Measurements from ENCODE around the gene MITF. TPM values are rescaled to one million over a fixed set of nuclear protein-coding genes. Genes with fewer than 3 reads are reported as not detected.

MITF gene
- total RNA-seq, 1 donor from 2014 or later, result 57.7 TPM

DNA sequence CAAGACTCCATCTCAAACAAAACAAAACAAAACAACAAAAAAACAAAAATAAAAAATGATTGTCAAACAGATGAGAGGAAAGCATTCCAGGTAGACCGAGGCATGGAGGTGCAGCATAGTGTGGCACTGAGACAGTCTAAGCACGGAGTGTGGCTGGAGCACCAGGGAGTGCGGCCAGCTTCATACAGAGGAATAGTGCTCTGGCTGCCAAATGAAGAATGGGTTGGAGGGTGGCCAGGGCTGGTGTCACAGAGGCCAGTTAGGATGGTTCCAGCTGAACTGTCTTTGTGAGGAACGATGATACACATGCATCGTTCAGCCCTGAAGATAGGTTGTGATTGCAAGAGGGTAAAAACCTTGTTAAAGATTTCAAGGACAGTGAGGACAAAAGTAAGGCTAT is 28.3 kb downstream of the MITF start:
- Histone ChIP-seq H3K27me3 (no peaks in the 10 kb centered on the region), H3K9me3 (no peaks in the 10 kb centered on the region), H3K27ac (no peak overlapping the region), H3K4me3 (no peak overlapping the region), H3K36me3 (no peaks in the 10 kb centered on the region), H3K4me1 (peaks cover 84% of the 10 kb centered on the region)
- TF ChIP-seq POLR2AphosphoS5 (IDR thresholded peaks at IDR 0.05; ENCODE audit: insufficient read depth in 1 of 2, low read depth in 1 of 2) (no peak), POLR2A (IDR thresholded peaks at IDR 0.05) (no peak)
- TF ChIP-seq, protein P1, sequence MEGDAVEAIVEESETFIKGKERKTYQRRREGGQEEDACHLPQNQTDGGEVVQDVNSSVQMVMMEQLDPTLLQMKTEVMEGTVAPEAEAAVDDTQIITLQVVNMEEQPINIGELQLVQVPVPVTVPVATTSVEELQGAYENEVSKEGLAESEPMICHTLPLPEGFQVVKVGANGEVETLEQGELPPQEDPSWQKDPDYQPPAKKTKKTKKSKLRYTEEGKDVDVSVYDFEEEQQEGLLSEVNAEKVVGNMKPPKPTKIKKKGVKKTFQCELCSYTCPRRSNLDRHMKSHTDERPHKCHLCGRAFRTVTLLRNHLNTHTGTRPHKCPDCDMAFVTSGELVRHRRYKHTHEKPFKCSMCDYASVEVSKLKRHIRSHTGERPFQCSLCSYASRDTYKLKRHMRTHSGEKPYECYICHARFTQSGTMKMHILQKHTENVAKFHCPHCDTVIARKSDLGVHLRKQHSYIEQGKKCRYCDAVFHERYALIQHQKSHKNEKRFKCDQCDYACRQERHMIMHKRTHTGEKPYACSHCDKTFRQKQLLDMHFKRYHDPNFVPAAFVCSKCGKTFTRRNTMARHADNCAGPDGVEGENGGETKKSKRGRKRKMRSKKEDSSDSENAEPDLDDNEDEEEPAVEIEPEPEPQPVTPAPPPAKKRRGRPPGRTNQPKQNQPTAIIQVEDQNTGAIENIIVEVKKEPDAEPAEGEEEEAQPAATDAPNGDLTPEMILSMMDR (IDR thresholded peaks at IDR 0.05), result no peak
- no peak for DNase-seq (ENCODE audit: extremely low spot score in 2 of 2)
- intact Hi-C loops (cut with DNase I), result no loop called here

DNA sequence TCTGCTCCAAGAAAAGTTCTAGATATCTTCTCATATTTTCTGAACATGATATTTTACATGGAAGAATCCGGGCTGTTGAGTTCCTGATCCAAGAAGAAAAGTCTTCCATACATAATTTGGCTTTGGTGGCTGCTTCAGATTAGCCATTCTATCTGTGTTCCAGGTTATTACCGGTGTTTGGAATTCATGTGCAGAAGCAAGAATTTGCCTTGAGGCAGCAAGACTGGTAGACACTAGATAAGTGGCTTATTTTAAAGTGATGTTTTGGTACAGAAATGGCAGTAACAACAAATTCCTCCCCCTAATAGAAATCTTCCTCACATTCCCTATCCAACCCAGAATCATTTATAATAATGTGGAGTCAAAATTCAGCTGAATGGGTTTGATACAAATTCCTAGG is 29.2 kb downstream of the MITF start:
- Histone ChIP-seq H3K27ac (no peak overlapping the region), H3K36me3 (no peaks in the 10 kb centered on the region), H3K4me3 (no peak overlapping the region), H3K27me3 (no peaks in the 10 kb centered on the region), H3K4me1 (peaks cover 84% of the 10 kb centered on the region), H3K9me3 (no peaks in the 10 kb centered on the region)
- intact Hi-C loops (cut with DNase I), result no loop called here
- TF ChIP-seq POLR2AphosphoS5 (IDR thresholded peaks at IDR 0.05; ENCODE audit: insufficient read depth in 1 of 2, low read depth in 1 of 2), result no peak
- no peak for TF ChIP-seq POLR2A (IDR thresholded peaks at IDR 0.05)
- TF ChIP-seq, protein P1 (IDR thresholded peaks at IDR 0.05), result no peak
- no peak for DNase-seq (ENCODE audit: extremely low spot score in 2 of 2)

DNA sequence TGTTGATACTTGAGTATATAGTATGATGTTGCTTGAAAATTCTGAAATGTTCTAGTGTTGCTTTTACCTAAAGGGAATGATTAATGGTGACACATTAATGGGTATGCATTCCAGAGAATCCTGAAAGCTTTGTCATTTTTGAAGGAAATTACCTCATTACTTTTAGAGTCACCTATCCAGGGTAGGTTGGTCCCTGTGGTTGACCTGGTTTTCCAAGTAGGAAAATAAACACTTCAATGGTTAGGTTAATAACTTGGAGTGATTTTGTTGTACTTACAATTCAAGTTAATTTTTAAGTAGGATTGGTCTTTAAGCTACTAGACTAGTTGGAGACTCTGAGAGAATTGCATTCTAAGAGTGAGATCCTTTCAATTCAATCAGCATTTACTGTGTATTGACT is 31.0 kb downstream of the MITF start:
- no peaks in the 10 kb centered on the region for H3K36me3 ChIP-seq
- H3K27ac ChIP-seq, result no peak overlapping the region
- no peak for TF ChIP-seq POLR2A (IDR thresholded peaks at IDR 0.05)
- TF ChIP-seq, protein P1 (IDR thresholded peaks at IDR 0.05), result no peak
- TF ChIP-seq POLR2AphosphoS5 (IDR thresholded peaks at IDR 0.05; ENCODE audit: insufficient read depth in 1 of 2, low read depth in 1 of 2), result no peak
- peaks cover 82% of the 10 kb centered on the region for H3K4me1 ChIP-seq
- no peaks in the 10 kb centered on the region for H3K9me3 ChIP-seq
- intact Hi-C loops (cut with DNase I), result no loop called here
- no peak for DNase-seq (ENCODE audit: extremely low spot score in 2 of 2)
- H3K27me3 ChIP-seq, result no peaks in the 10 kb centered on the region
- H3K4me3 ChIP-seq, result no peak overlapping the region

DNA sequence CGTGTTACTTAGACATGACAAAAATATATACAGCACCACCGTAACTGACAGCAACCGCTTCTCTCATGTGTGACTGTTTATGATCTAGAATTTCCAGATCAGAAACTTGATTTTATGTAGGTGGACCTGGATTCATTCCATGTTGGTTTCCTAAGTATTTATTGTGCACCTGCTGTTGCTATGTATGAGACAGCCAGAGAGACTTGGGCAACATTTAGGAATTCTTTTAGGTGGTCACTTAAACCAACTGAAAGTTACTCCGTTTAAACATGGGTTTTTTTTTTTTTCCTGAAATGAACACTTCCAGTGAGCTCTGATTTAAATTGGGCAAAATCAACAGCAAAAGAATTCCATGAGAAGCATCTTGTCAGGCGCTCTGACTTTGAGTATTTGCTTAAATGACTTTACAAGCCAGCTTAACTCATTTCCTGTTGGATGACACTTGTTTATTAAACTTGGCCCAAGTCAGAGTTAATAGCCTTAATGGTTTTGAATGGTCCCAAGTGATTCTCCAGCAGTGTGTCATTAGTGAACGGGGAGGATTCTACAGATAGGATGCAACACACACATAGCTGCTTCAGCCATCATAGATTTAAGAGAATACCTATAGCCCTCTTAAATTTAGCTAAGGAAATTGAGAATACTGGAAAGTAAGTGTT is 31.8 kb downstream of the MITF start:
- no peak overlapping the region for H3K27ac ChIP-seq
- no peak overlapping the region for H3K4me3 ChIP-seq
- peaks cover 83% of the 10 kb centered on the region for H3K4me1 ChIP-seq
- intact Hi-C loops (cut with DNase I), result no loop called here
- no peak for DNase-seq (ENCODE audit: extremely low spot score in 2 of 2)
- no peaks in the 10 kb centered on the region for H3K36me3 ChIP-seq
- no peaks in the 10 kb centered on the region for H3K27me3 ChIP-seq
- no peaks in the 10 kb centered on the region for H3K9me3 ChIP-seq
- no peak for TF ChIP-seq POLR2A (IDR thresholded peaks at IDR 0.05)
- TF ChIP-seq POLR2AphosphoS5 (IDR thresholded peaks at IDR 0.05; ENCODE audit: insufficient read depth in 1 of 2, low read depth in 1 of 2), result no peak
- TF ChIP-seq, protein P1 (IDR thresholded peaks at IDR 0.05), result no peak

DNA sequence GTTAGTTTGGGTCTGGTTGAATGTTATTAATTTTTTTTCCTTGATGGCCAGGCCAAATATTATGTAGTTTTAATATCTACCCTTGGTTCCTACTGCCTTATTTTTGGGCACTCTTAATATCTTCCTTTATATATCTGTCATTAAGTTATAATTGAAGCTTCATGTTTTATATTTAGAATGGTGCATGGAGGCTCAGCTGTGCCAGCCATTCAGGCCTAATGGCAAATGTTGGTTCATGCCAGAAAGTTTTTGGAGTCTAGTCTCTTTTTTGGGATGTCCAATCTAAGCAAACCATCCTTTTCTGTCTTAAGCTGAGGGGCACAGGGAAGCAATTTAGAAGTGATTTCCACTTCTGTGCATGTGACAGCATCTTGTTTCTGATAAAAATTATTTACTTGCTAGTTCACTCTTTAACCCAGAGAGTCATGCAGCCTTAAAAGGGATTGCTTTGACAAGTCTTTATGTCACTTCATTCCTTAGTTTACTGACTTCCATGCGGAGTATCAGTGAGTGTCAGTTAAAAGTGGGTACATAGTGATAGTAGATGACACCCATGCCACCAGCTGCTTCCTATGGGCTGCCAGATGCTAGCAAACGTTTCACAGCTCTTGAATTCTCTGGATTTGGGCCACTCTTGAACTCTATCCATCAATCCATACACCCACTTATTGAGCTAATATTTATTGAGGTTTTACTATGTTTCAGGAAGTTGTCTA is 33.0 kb downstream of the MITF start:
- intact Hi-C loops (cut with DNase I), result no loop called here
- Histone ChIP-seq H3K27me3 (no peaks in the 10 kb centered on the region), H3K27ac (no peak overlapping the region)

More for the DNA sequence above, 33.0 kb downstream of the MITF start:
- Histone ChIP-seq H3K9me3 (no peaks in the 10 kb centered on the region), H3K4me3 (no peak overlapping the region), H3K4me1 (peaks cover 85% of the 10 kb centered on the region), H3K36me3 (no peaks in the 10 kb centered on the region)
- DNase-seq (ENCODE audit: extremely low spot score in 2 of 2), result no peak
- TF ChIP-seq POLR2A (IDR thresholded peaks at IDR 0.05) (no peak), POLR2AphosphoS5 (IDR thresholded peaks at IDR 0.05; ENCODE audit: insufficient read depth in 1 of 2, low read depth in 1 of 2) (no peak)
- TF ChIP-seq, protein P1 (IDR thresholded peaks at IDR 0.05), result no peak
